BJ (cell line): Measurements from ENCODE around the gene LPCAT1. TPM values are rescaled to one million over a fixed set of nuclear protein-coding genes. Genes with fewer than 3 reads are reported as not detected.

Experiments used
- CTCF ChIA-PET: fragments of 350-600 bp; formaldehyde crosslinking; extraction: SDS; loops from one replicate; lab custom pipeline; 2021; ENCODE audit warnings: antibody characterized with exemption, inconsistent platforms; lab: Yijun Ruan, JAX
- POLR2A ChIA-PET: fragments of 300-600 bp; sonication (Branson Sonifier 250); formaldehyde crosslinking; extraction: SDS; loops from one replicate; lab custom pipeline; 2021; ENCODE audit warnings: antibody characterized with exemption; lab: Charles Lee
- DNase-seq: peaks from one replicate; pipeline ENCODE4 v3.0.0-alpha.2; 2011; ENCODE audit warnings: low read depth
- H3K27me3 ChIP-seq: 2 replicates; pipeline ENCODE4 v1.6.0; 2011; ENCODE audit warnings: low read length; ENCODE audit not compliant: control insufficient read depth, insufficient read depth
- H3K36me3 ChIP-seq: 2 replicates; pipeline ENCODE4 v1.5.1; 2011; ENCODE audit warnings: low read length; ENCODE audit not compliant: control insufficient read depth, insufficient read depth
- H3K4me3 ChIP-seq: 2 replicates; pipeline ENCODE4 v1.5.1; 2011; ENCODE audit warnings: low read depth, mild to moderate bottlenecking, control low read depth, low read length
- polyA plus RNA-seq: library from polyadenylated mRNA; depleted of rRNA; stranded (reverse); fragments of >200 nt; gene quantifications from 2 replicates; pipeline ENCODE4 v1.2.3, GENCODE V29; 2011
- TF ChIP-seq, protein P1 (sequence below): IDR thresholded peaks from 2 replicates; pipeline ENCODE4 v1.5.1; 2011; ENCODE audit warnings: low read depth, mild to moderate bottlenecking, control low read depth, inconsistent platforms, low read length, moderate library complexity; ENCODE audit not compliant: insufficient read depth

LPCAT1 gene
- polyA plus RNA-seq, 1 experiment, result 14.3 TPM

DNA sequence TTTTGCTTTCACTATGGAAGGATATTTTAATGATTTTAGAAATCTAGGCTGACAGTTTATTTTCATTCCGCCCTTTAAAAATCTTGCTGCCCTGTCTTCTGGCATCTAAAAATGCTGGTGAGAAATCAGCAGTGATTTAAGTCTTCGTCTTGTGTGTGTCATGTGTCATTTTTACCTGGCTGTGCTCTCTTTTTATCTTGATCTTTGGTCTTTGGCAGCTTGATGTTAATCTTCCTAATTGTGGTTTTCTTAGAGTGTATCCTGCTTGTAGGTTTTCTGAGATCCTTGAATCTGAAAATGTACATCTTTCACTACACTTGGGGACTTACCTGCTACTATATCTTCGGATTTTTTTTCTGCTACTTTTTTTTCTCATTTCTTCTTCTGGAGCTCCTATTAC, 11.9 kb upstream of the LPCAT1 start:
- ChIA-PET POLR2A (no interaction called here), CTCF (interaction anchor here (1.2 to 1.4 kb wide), 2 partner anchors 12 to 17 kb away, joined by 3 to 4 read pairs; partner anchors contain the start of gene LPCAT1)
- TF ChIP-seq, protein P1, sequence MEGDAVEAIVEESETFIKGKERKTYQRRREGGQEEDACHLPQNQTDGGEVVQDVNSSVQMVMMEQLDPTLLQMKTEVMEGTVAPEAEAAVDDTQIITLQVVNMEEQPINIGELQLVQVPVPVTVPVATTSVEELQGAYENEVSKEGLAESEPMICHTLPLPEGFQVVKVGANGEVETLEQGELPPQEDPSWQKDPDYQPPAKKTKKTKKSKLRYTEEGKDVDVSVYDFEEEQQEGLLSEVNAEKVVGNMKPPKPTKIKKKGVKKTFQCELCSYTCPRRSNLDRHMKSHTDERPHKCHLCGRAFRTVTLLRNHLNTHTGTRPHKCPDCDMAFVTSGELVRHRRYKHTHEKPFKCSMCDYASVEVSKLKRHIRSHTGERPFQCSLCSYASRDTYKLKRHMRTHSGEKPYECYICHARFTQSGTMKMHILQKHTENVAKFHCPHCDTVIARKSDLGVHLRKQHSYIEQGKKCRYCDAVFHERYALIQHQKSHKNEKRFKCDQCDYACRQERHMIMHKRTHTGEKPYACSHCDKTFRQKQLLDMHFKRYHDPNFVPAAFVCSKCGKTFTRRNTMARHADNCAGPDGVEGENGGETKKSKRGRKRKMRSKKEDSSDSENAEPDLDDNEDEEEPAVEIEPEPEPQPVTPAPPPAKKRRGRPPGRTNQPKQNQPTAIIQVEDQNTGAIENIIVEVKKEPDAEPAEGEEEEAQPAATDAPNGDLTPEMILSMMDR, result no peak
- Histone ChIP-seq H3K4me3 (no peak overlapping the region), H3K36me3 (no peaks in the 10 kb centered on the region), H3K27me3 (no peaks in the 10 kb centered on the region)
- DNase-seq, result no peak

GRCh38 chr5:1532384-1532783, 8.6 kb upstream of the LPCAT1 start:
- POLR2A ChIA-PET, result no interaction called here
- no peak for DNase-seq

GRCh38 chr5:1529498-1529897, 5.7 kb upstream of the LPCAT1 start:
- ChIA-PET POLR2A (no interaction called here), CTCF (no interaction called here)
- H3K36me3 ChIP-seq, result no peaks in the 10 kb centered on the region
- DNase-seq, result no peak
- TF ChIP-seq, protein P1, result no peak
- H3K4me3 ChIP-seq, result no peak overlapping the region
- peaks cover 1% of the 10 kb centered on the region; the same call in 1 of the 2 replicates for H3K27me3 ChIP-seq

More at GRCh38 chr5:1532384-1532783, 8.6 kb upstream of the LPCAT1 start:
- Histone ChIP-seq H3K27me3 (peaks cover 1% of the 10 kb centered on the region; the same call in 1 of the 2 replicates), H3K36me3 (no peaks in the 10 kb centered on the region), H3K4me3 (no peak overlapping the region)
- TF ChIP-seq, protein P1, result no peak
- CTCF ChIA-PET, result no interaction called here

- Histone ChIP-seq H3K27me3 (peaks cover 1% of the 10 kb centered on the region; the same call in 1 of the 2 replicates), H3K4me3 (no peak overlapping the region), H3K36me3 (no peaks in the 10 kb centered on the region)
- TF ChIP-seq, protein P1, result no peak
- CTCF ChIA-PET, result interaction anchor here (0.6 kb wide), 1 partner anchor 16 kb away, joined by 3 read pairs; no protein-coding TSS in a partner anchor
- POLR2A ChIA-PET, result no interaction called here
- DNase-seq, result no peak
These were observed 3.9 kb upstream of the LPCAT1 start for GRCh38 chr5:1527533-1528205.

DNA sequence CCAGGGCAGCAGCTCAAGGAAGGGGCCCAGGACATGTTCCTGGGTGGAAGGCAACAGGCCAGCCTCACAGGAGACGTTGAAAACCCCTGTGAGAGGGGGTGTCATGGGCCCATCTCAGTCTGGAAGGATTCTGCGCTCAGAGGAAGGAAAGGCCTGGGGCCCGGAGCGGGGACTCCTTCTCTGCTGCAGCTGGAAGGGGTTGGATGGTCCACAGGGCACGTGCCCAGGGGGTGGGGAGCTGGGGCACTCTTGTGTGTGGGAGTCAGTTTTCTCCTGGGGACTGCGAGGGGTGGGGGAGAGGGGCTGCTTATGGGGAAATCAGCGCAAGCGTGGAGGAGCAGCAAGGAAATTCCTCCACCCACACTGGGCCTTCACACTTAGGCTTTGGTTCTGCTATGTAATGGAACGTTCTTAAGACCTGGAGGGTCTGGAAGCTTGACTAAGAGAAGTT, 2.9 kb upstream of the LPCAT1 start:
- DNase-seq, result no peak

More for the DNA sequence above, 2.9 kb upstream of the LPCAT1 start:
- CTCF ChIA-PET, result interaction anchor here (0.6 kb wide), 1 partner anchor 15 kb away, joined by 3 read pairs; no protein-coding TSS in a partner anchor
- POLR2A ChIA-PET, result no interaction called here
- H3K27me3 ChIP-seq, result peaks cover 1% of the 10 kb centered on the region; the same call in 1 of the 2 replicates
- no peaks in the 10 kb centered on the region for H3K36me3 ChIP-seq
- TF ChIP-seq, protein P1, result no peak
- no peak overlapping the region for H3K4me3 ChIP-seq
